Fibroblast of villous mesenchyme (primary cell): ENCODE results near the gene SLC6A7. TPM values are rescaled to one million over a fixed set of nuclear protein-coding genes. Genes with fewer than 3 reads are reported as not detected.

Source experiments
- DNase-seq: peaks from one replicate; pipeline ENCODE4 v3.0.0-alpha.2; 2010; ENCODE audit warnings: low read depth
- H3K4me3 ChIP-seq: 2 replicates; pipeline ENCODE4 v1.5.1; 2011; ENCODE audit warnings: low read depth, mild to moderate bottlenecking, low read length
- CTCF ChIP-seq: IDR thresholded peaks from 2 replicates; pipeline ENCODE4 v1.5.1; 2012; ENCODE audit warnings: low read depth, mild to moderate bottlenecking, low read length; ENCODE audit not compliant: insufficient read depth
- total RNA-seq: library from RNA; depleted of rRNA; stranded (reverse); fragments of >200 nt; gene quantifications from 2 replicates; pipeline ENCODE4 v1.2.3, GENCODE V29; 2012

The SLC6A7 gene
- total RNA-seq, 1 donor, result under 0.01 TPM

- DNase-seq, result no peak
- TF ChIP-seq CTCF, result no peak
- no peak overlapping the region for H3K4me3 ChIP-seq
Observed at GRCh38 chr5:150183436-150183835, 6.4 kb upstream of the SLC6A7 start.

GRCh38 chr5:150184006-150184405 lies 5.9 kb upstream of the SLC6A7 start:
- TF ChIP-seq CTCF, result no peak
- DNase-seq, result no peak
- H3K4me3 ChIP-seq, result no peak overlapping the region

GRCh38 chr5:150184990-150185912 lies 4.6 kb upstream of the SLC6A7 start:
- no peak overlapping the region for H3K4me3 ChIP-seq
- no peak for DNase-seq
- TF ChIP-seq CTCF, result no peak

- no peak for TF ChIP-seq CTCF
- no peak overlapping the region for H3K4me3 ChIP-seq
- DNase-seq, result no peak
Observed at GRCh38 chr5:150186137-150186536, 3.7 kb upstream of the SLC6A7 start.

- no peak for TF ChIP-seq CTCF
- DNase-seq, result no peak
Observed at GRCh38 chr5:150186897-150187296, 3.0 kb upstream of the SLC6A7 start.

GRCh38 chr5:150188146-150188842 lies 1.6 kb upstream of the SLC6A7 start:
- no peak overlapping the region for H3K4me3 ChIP-seq
- no peak for DNase-seq
- no peak for TF ChIP-seq CTCF

More at GRCh38 chr5:150186897-150187296, 3.0 kb upstream of the SLC6A7 start:
- H3K4me3 ChIP-seq, result no peak overlapping the region
